HCT116 (cell line): Measurements from ENCODE around the gene RNF141. TPM values are rescaled to one million over a fixed set of nuclear protein-coding genes. Genes with fewer than 3 reads are reported as not detected.

ENCODE experiments used
- ATAC-seq: fragments of 200-7000 bp; cut with Tn5 transposase; 2 replicates; pipeline ENCODE4 v1.9.1; 2020; ENCODE audit warnings: mild to moderate bottlenecking, moderate library complexity
- BruUV-seq: library from RNA; stranded (reverse); fragments of 400-500 nt; replicated peaks from 2 replicates; lab custom pipeline; 2021; lab: Mats Ljungman, UMichigan
- CTCF ChIA-PET: fragments of 300-600 bp; sonication (Branson Sonifier 250); formaldehyde crosslinking; loops from one replicate; lab custom pipeline; 2021; ENCODE audit warnings: antibody characterized with exemption; lab: Charles Lee
- POLR2A ChIA-PET: fragments of 300-600, 350-600 bp; sonication (Branson Sonifier 250); formaldehyde crosslinking; loops from one replicate; lab custom pipeline; 2021; ENCODE audit warnings: antibody characterized with exemption; lab: Charles Lee
- RAD21 ChIA-PET, 2 experiments: fragments of 300-600 bp; sonication (Branson Sonifier 250); formaldehyde crosslinking; loops; one replicate each; lab custom pipeline; 2023; ENCODE audit warnings: low total read pairs in 2 of 2; ENCODE audit not compliant: uncharacterized antibody in 2 of 2, unreplicated experiment in 2 of 2, low non-redundant PET in 1 of 2; lab: Charles Lee
- DNase-seq: peaks from one replicate; pipeline ENCODE4 v3.0.0-alpha.2; 2010; ENCODE audit warnings: low read depth, low spot score
- H2AFZ ChIP-seq: fragments of 200-600 bp; shearing (Covaris generic), sonication (generic); 2 replicates; pipeline ENCODE4 v1.6.1; 2017; ENCODE audit warnings: low read depth, mixed run types, mixed read lengths, antibody characterized with exemption, low read length; ENCODE audit not compliant: poor library complexity, severe bottlenecking
- H3K27ac ChIP-seq: 2 replicates; pipeline ENCODE4 v1.5.1; 2012; ENCODE audit warnings: low read depth, low read length
- H3K27me3 ChIP-seq: fragments of 200-600 bp; sonication (generic); 2 replicates; pipeline ENCODE4 v1.6.1; 2016; ENCODE audit warnings: mixed run types, low read length, mixed read lengths; ENCODE audit not compliant: insufficient read depth
- H3K36me3 ChIP-seq, 2 experiments: fragments of 200-500 bp in 1 of 2; fragments of 200-600 bp in 1 of 2; sonication (Bioruptor generic) in 1 of 2; sonication (generic) in 1 of 2; 2 replicates each; pipeline versions ENCODE4 v1.5.1 to v1.6.1; 2014 to 2016; ENCODE audit warnings: low read length in 2 of 2, inconsistent platforms in 1 of 2, mixed read lengths in 1 of 2, mixed run types in 1 of 2; ENCODE audit not compliant: insufficient read depth in 2 of 2, control insufficient read depth in 1 of 2
- H3K4me1 ChIP-seq, 2 experiments: fragments of 200-600 bp in 1 of 2; sonication (generic) in 1 of 2; 2 replicates each; pipeline versions ENCODE4 v1.5.1 to v1.6.1; 2012 to 2017; ENCODE audit warnings: low read length in 2 of 2, inconsistent platforms in 1 of 2, mild to moderate bottlenecking in 1 of 2, mixed read lengths in 1 of 2, mixed run types in 1 of 2, moderate library complexity in 1 of 2; ENCODE audit not compliant: insufficient read depth in 2 of 2, control insufficient read depth in 1 of 2
- H3K4me2 ChIP-seq: fragments of 200-600 bp; sonication (generic); 2 replicates; pipeline ENCODE4 v1.6.1; 2017; ENCODE audit warnings: mixed run types, low read length, mixed read lengths
- H3K4me3 ChIP-seq, 2 experiments: fragments of 200-600 bp in 1 of 2; sonication (generic) in 1 of 2; replicated peaks in 1 of 2; 2 replicates each; pipeline ENCODE4 v1.5.1; 2011 to 2016; ENCODE audit warnings: low read length in 2 of 2, control low read depth in 1 of 2, low read depth in 1 of 2, mild to moderate bottlenecking in 1 of 2, mixed read lengths in 1 of 2, mixed run types in 1 of 2
- H3K79me2 ChIP-seq: fragments of 200-600 bp; sonication (generic); 2 replicates; pipeline ENCODE4 v1.6.1; 2017; ENCODE audit warnings: mild to moderate bottlenecking, mixed run types, low read length, moderate library complexity, mixed read lengths; ENCODE audit not compliant: insufficient read depth
- H3K9ac ChIP-seq: fragments of 200-600 bp; sonication (generic); 2 replicates; pipeline ENCODE4 v1.6.1; 2016; ENCODE audit warnings: low read length, mixed read lengths
- H3K9me2 ChIP-seq: fragments of 200-600 bp; sonication (generic), shearing (Covaris generic); 2 replicates; pipeline ENCODE4 v1.6.1; 2017; ENCODE audit warnings: mixed run types, mild to moderate bottlenecking, moderate library complexity; ENCODE audit not compliant: insufficient read depth
- H3K9me3 ChIP-seq, 2 experiments: fragments of 200-500 bp in 1 of 2; fragments of 200-600 bp in 1 of 2; sonication (Bioruptor generic) in 1 of 2; sonication (generic) in 1 of 2; 2 replicates each; pipeline ENCODE4 v1.6.1; 2014 to 2017; ENCODE audit warnings: low read length in 2 of 2, mixed read lengths in 2 of 2, inconsistent platforms in 1 of 2, low read depth in 1 of 2, mild to moderate bottlenecking in 1 of 2, mixed run types in 1 of 2, moderate library complexity in 1 of 2; ENCODE audit not compliant: control insufficient read depth in 1 of 2, insufficient read depth in 1 of 2
- H4K20me1 ChIP-seq: fragments of 200-600 bp; sonication (generic), shearing (Covaris generic); 2 replicates; pipeline ENCODE4 v1.6.1; 2017; ENCODE audit warnings: mixed run types, mild to moderate bottlenecking, moderate library complexity; ENCODE audit not compliant: insufficient read depth
- CBX3 ChIP-seq: IDR thresholded peaks from 2 replicates; pipeline ENCODE4 v1.6.1; 2012; ENCODE audit warnings: low read depth
- CTCF ChIP-seq, 3 experiments: fragments of 200-600 bp in 1 of 3; sonication (generic) in 1 of 3; IDR thresholded peaks in 2 of 3; conservative IDR thresholded peaks in 1 of 3; 2 replicates each; pipeline ENCODE4 v1.5.1; 2012 to 2017; ENCODE audit warnings: low read depth in 2 of 3, low read length in 2 of 3, antibody characterized with exemption in 1 of 3, borderline replicate concordance in 1 of 3, control low read depth in 1 of 3, mild to moderate bottlenecking in 1 of 3, mixed read lengths in 1 of 3, mixed run types in 1 of 3, moderate library complexity in 1 of 3; ENCODE audit not compliant: insufficient read depth in 1 of 3
- ELF1 ChIP-seq: IDR thresholded peaks from 2 replicates; pipeline ENCODE4 v1.6.1; 2012; ENCODE audit warnings: low read depth, borderline replicate concordance
- SIN3A ChIP-seq: IDR thresholded peaks from 2 replicates; pipeline ENCODE4 v1.6.1; 2012; ENCODE audit warnings: low read depth
- TCF7L2 ChIP-seq: IDR thresholded peaks from 2 replicates; pipeline ENCODE4 v1.7.0; 2011; ENCODE audit warnings: borderline replicate concordance, inconsistent platforms; ENCODE audit not compliant: insufficient read depth, insufficient read length; ENCODE audit errors: extremely low read depth
- YY1 ChIP-seq: IDR thresholded peaks from 2 replicates; pipeline ENCODE4 v1.6.1; 2011; ENCODE audit warnings: low read length, low read depth, moderate library complexity, mild to moderate bottlenecking; ENCODE audit not compliant: insufficient replicate concordance; ENCODE audit errors: extremely low read depth
- ZFX ChIP-seq: fragments of 450-650 bp; IDR thresholded peaks from 2 replicates; pipeline ENCODE4 v1.6.1; 2017
- intact Hi-C: fragments of 100-400 bp; cut with micrococcal nuclease; formaldehyde crosslinking; loops from 2 replicates; pipeline ENCODE4 v1.10.0; 2022
- total RNA-seq: library from RNA; stranded (reverse); gene quantifications from one replicate; pipeline ENCODE4 v1.2.1, GENCODE V29; 2021; ENCODE audit not compliant: unreplicated experiment

The RNF141 gene
- total RNA-seq, 1 experiment from 2014 or later, result 133 TPM

DNA sequence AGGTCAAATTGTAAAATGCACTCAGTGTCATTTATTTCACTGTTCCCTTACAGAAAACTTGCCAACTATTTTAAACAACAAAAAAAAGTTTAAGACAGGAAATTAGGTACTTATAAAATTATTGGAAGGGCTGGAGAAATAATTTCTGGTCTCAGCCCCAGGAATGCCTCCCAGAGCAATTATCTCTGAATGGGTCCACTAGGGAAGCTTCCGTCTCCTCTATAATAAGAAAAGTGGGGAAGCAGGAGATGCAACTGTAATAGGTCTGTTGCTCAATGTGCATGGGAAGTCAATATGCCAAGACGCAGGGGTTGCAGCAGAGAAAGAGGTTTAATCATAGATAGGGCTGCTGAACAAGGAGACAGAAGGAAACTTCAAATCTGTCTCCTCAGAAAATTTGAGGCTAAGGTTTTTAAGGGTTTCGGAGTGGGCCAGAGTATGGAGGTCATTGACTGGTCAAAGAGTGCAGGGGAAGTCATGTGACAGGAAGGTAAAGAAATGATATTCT lies 10.9 kb upstream of the RNF141 start:
- Histone ChIP-seq H3K9me3 (peaks cover 0 to 8% of the 10 kb centered on the region in 2 experiments; a peak in 1 of 4 replicates), H3K27me3 (no peaks in the 10 kb centered on the region), H3K4me3 (no peak overlapping the region), H3K27ac (no peak overlapping the region), H3K9ac (no peak overlapping the region), H3K9me2 (no peaks in the 10 kb centered on the region), H4K20me1 (no peaks in the 10 kb centered on the region), H3K4me1 (peaks cover 5 to 32% of the 10 kb centered on the region in 2 experiments; a peak in 3 of 4 replicates), H3K4me2 (no peak overlapping the region), H3K36me3 (no peaks in the 10 kb centered on the region), H3K79me2 (no peaks in the 10 kb centered on the region), H2AFZ (no peak overlapping the region)
- peak; percentile 52; the same call in 1 of the 2 replicates for TF ChIP-seq CBX3
- TF ChIP-seq ELF1, result no peak
- TF ChIP-seq YY1, result no peak
- no peak for TF ChIP-seq ZFX
- ChIA-PET RAD21 (no interaction called here), CTCF (no interaction called here), POLR2A (no interaction called here)
- BruUV-seq, result no TSS peak
- no peak for DNase-seq
- ATAC-seq, result no peak
- intact Hi-C loops, result no loop called here

- H3K4me2 ChIP-seq, result peak overlapping the region; percentile 62; the same call in 1 of the 2 replicates
- H2AFZ ChIP-seq, result no peak overlapping the region
- TF ChIP-seq ELF1 (no peak), SIN3A (no peak), TCF7L2 (no peak), CTCF (IDR thresholded peaks at IDR 0.05 in 2 of 3, conservative IDR thresholded peaks at IDR 0.05 in 1 of 3; ENCODE audit: borderline replicate concordance in 1 of 3, insufficient read depth in 1 of 3, low read depth in 2 of 3, low read length in 2 of 3) (no peak)
- BruUV-seq, result no TSS peak
- H3K27me3 ChIP-seq, result no peaks in the 10 kb centered on the region
- no peak overlapping the region for H3K27ac ChIP-seq
- no peaks in the 10 kb centered on the region for H3K9me2 ChIP-seq
- ChIA-PET CTCF (no interaction called here), POLR2A (no interaction called here), RAD21 (no interaction called here)
- H3K36me3 ChIP-seq, result no peaks in the 10 kb centered on the region
- H3K4me1 ChIP-seq, result peaks cover 0 to 25% of the 10 kb centered on the region in 2 experiments; a peak in 2 of 4 replicates
- H3K4me3 ChIP-seq, result no peak overlapping the region
- no peaks in the 10 kb centered on the region for H4K20me1 ChIP-seq
- intact Hi-C loops, result no loop called here
- no peaks in the 10 kb centered on the region for H3K79me2 ChIP-seq
- peaks cover 0 to 8% of the 10 kb centered on the region in 2 experiments; a peak in 1 of 4 replicates for H3K9me3 ChIP-seq
- DNase-seq (no peak), ATAC-seq (no peak)
- no peak overlapping the region for H3K9ac ChIP-seq
Observed at GRCh38 chr11:10551290-10551592, 10.3 kb upstream of the RNF141 start.
